A673 (cell line): ENCODE measurements around the gene COPS6.

Experiments used
- EZH2 ChIP-seq: fragments of 200-600 bp; sonication (generic); IDR thresholded peaks from 2 replicates; pipeline ENCODE4 v1.6.1; 2017; ENCODE audit warnings: borderline replicate concordance, low read depth, mild to moderate bottlenecking, mixed read lengths, antibody characterized with exemption, low read length; ENCODE audit not compliant: poor library complexity, severe bottlenecking
- TF ChIP-seq, protein P1 (sequence below): fragments of 300-800, 200-600 bp; sonication (generic); conservative IDR thresholded peaks from 2 replicates; pipeline ENCODE4 v1.5.1; 2017; ENCODE audit warnings: low read depth, mild to moderate bottlenecking, antibody characterized with exemption, low read length, moderate library complexity, mixed read lengths

DNA sequence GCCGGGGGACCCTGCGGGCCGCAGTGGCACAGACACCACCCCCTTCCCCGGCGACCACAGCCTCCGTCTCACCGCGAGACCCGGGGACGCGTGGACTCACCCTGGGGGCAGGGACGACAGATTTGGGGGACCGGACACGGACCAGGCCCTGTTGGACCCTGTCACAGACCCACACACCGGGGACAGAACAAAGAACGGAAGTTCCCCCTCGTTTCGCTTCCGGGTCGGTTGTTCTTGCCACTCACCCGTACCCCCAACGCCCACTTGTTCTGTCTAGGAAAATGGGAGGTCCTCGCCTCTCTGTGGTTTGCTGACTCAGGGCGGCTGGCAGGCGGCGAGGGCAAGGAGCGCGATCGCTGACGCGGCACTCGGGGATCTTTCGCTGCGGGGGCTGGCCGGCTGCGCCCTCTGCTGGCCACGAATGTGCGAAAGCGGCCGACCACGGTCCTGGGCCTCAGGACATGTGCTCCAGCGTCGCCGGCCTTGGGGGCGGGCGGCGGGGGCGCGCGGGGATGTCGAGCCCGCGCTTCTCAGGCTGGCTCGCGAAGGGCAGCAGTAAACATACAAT lies 7.2 kb upstream of the COPS6 start, which contains the start of gene ZNF3:
- TF ChIP-seq, protein P1, sequence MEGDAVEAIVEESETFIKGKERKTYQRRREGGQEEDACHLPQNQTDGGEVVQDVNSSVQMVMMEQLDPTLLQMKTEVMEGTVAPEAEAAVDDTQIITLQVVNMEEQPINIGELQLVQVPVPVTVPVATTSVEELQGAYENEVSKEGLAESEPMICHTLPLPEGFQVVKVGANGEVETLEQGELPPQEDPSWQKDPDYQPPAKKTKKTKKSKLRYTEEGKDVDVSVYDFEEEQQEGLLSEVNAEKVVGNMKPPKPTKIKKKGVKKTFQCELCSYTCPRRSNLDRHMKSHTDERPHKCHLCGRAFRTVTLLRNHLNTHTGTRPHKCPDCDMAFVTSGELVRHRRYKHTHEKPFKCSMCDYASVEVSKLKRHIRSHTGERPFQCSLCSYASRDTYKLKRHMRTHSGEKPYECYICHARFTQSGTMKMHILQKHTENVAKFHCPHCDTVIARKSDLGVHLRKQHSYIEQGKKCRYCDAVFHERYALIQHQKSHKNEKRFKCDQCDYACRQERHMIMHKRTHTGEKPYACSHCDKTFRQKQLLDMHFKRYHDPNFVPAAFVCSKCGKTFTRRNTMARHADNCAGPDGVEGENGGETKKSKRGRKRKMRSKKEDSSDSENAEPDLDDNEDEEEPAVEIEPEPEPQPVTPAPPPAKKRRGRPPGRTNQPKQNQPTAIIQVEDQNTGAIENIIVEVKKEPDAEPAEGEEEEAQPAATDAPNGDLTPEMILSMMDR = peak; percentile 98
- no peak for TF ChIP-seq EZH2
